Ishikawa (cell line): ENCODE results near the gene RTTN.

Experiments used
- RAD21 ChIP-seq: IDR thresholded peaks from 2 replicates; pipeline ENCODE4 v1.6.1; 2012; ENCODE audit warnings: low read depth
- TF ChIP-seq, protein P1 (sequence below): IDR thresholded peaks from 2 replicates; pipeline ENCODE4 v1.6.1; 2012
- TF ChIP-seq, protein P2 (sequence below): IDR thresholded peaks from 2 replicates; pipeline ENCODE4 v1.6.1; 2012; ENCODE audit warnings: low read depth, mild to moderate bottlenecking

- TF ChIP-seq RAD21: no peak
- TF ChIP-seq, protein P1, sequence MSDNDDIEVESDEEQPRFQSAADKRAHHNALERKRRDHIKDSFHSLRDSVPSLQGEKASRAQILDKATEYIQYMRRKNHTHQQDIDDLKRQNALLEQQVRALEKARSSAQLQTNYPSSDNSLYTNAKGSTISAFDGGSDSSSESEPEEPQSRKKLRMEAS: no peak
- TF ChIP-seq, protein P2, sequence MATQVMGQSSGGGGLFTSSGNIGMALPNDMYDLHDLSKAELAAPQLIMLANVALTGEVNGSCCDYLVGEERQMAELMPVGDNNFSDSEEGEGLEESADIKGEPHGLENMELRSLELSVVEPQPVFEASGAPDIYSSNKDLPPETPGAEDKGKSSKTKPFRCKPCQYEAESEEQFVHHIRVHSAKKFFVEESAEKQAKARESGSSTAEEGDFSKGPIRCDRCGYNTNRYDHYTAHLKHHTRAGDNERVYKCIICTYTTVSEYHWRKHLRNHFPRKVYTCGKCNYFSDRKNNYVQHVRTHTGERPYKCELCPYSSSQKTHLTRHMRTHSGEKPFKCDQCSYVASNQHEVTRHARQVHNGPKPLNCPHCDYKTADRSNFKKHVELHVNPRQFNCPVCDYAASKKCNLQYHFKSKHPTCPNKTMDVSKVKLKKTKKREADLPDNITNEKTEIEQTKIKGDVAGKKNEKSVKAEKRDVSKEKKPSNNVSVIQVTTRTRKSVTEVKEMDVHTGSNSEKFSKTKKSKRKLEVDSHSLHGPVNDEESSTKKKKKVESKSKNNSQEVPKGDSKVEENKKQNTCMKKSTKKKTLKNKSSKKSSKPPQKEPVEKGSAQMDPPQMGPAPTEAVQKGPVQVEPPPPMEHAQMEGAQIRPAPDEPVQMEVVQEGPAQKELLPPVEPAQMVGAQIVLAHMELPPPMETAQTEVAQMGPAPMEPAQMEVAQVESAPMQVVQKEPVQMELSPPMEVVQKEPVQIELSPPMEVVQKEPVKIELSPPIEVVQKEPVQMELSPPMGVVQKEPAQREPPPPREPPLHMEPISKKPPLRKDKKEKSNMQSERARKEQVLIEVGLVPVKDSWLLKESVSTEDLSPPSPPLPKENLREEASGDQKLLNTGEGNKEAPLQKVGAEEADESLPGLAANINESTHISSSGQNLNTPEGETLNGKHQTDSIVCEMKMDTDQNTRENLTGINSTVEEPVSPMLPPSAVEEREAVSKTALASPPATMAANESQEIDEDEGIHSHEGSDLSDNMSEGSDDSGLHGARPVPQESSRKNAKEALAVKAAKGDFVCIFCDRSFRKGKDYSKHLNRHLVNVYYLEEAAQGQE: no peak
Measured at GRCh38 chr18:70046207-70046606, 159.3 kb downstream of the RTTN start.
